GM19239 (cell line): ENCODE results near the gene MCM8.

ENCODE experiments used
- DNase-seq: peaks from one replicate; pipeline ENCODE4 v3.0.0; 2011; ENCODE audit warnings: low spot score; ENCODE audit not compliant: insufficient read length
- FAIRE-seq: peaks from 2 replicates; lab custom pipeline; 2011; peaks lifted over from hg19 to GRCh38; lab: Jason Lieb, UNC

The MCM8 gene

GRCh38 chr20:5938456-5939029 lies 11.9 kb upstream of the MCM8 start:
- DNase-seq (no peak), FAIRE-seq (no peak)

- no peak for FAIRE-seq
- no peak for DNase-seq
Measured at GRCh38 chr20:5945963-5946362, 4.5 kb upstream of the MCM8 start.

DNA sequence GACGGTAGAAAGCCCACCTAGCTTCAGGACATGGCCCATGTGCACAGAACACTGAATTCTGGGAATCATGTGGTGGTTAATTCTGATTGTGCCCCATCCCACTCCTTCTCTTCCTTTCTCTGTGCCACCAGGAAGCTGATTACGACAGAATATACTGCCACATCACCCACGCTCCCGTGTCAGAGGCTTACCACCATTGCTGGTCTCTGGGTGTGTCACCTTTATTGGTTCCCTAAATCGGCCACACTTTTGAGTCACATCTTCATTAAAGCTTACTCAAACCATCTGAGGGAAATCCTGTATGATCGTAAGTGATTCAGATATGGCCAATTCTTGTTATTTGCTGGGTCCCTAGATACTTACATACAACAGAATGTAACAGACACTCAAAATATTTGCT lies 3.2 kb upstream of the MCM8 start:
- no peak for FAIRE-seq
- DNase-seq: no peak

GRCh38 chr20:5949943-5950270 lies 545 bp upstream of the MCM8 start:
- no peak for FAIRE-seq
- DNase-seq: no peak

DNA sequence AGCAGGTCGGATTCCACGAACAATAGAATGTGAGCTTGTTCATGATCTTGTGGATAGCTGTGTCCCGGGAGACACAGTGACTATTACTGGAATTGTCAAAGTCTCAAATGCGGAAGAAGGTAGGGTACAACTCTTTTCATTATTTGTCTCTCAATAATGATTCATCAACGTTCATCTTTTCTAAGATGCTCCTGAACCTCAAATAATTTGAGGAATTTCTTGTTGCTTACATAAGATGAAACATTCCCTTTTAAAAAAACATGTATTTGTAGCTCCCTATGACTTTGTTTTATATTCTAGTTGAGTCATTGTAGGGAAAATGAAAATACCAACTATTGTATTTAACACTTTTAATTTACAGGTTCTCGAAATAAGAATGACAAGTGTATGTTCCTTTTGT lies 17.0 kb downstream of the MCM8 start:
- FAIRE-seq: no peak
- DNase-seq: no peak

DNA sequence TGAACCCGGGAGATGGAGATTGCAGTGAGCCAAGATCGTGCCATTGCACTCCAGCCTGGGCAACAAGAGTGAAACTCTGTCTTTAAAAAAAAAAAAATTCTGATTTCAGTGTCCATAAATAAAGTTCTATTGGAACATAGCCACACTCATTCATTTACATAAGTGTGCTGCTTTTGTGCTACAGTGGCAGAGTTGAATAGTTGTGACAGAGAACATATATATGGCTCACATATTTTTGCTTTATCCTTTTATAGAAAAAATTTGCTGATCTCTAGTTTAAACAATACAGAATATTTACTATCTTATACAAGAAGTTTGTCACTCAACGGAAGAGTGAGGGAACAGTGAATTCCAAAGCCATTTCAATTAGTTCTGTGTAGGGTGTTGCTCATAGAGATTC lies 18.0 kb downstream of the MCM8 start:
- DNase-seq: no peak
- FAIRE-seq: no peak

GRCh38 chr20:5969348-5969935 lies 19.0 kb downstream of the MCM8 start:
- FAIRE-seq: no peak

DNA sequence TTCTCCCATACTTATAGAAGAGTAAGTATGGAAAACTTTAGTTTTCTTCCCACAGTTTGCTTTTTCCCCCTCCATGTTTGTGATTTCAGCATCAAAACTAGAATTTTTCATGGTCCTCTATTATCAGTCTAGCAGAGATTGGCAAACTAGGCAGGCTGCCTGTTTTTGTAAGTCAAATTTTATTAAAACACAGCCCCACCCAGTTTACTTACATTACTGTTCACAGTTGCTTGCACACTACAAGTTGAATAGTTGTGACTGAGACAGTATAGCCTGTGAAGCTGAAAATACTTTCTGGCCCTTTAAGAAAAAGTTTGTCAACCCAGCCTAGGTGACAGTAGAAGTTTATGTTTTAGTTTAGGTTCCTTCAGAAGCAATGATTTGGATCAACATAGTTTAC lies 19.5 kb downstream of the MCM8 start:
- no peak for FAIRE-seq

More at GRCh38 chr20:5969348-5969935, 19.0 kb downstream of the MCM8 start:
- no peak for DNase-seq

GRCh38 chr20:5970381-5970780 lies 19.9 kb downstream of the MCM8 start:
- FAIRE-seq: no peak

More for the DNA sequence above, 19.5 kb downstream of the MCM8 start:
- no peak for DNase-seq

DNA sequence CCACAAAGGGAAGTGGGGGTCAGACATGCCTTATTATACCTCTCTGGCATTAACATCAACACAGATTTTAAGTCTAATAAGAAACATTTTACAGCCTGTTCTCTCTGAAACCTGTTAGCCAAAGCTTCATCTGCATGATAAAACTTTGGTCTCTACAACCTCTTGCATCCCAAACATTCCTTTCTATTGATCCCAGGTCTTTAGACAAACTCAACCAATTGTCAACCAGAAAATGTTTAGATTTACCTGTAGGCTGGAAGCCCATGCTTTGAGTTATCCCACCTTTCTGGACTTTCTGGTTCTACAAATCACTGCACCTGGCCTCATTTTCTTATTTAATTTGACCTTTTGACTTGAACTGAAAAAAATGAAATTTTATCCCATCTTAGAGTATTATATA lies 20.8 kb downstream of the MCM8 start:
- DNase-seq (no peak), FAIRE-seq (no peak)

More at GRCh38 chr20:5970381-5970780, 19.9 kb downstream of the MCM8 start:
- DNase-seq: no peak

DNA sequence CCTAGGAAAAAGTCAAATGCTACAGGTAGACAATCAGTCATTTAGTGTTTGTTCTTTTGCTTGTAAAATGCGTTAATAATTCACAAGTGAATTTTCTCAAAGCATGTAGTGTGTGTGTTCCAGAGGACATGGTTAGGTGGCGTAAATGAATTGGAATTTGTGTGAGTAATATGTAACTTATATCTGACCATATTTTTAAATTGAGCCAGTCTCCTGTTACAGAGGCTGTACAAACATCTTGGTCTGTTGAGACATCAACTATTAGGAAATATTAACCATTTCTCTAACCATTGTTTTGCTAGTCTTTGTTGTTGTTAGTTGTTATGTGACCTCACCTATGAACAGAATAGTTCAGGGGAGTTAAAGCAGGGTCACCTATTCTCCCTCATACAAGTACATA lies 22.7 kb downstream of the MCM8 start:
- DNase-seq (no peak), FAIRE-seq (no peak)

GRCh38 chr20:5973971-5974370 lies 23.5 kb downstream of the MCM8 start:
- no peak for FAIRE-seq
- no peak for DNase-seq

GRCh38 chr20:5974531-5974930 lies 24.1 kb downstream of the MCM8 start:
- DNase-seq: no peak
- no peak for FAIRE-seq

DNA sequence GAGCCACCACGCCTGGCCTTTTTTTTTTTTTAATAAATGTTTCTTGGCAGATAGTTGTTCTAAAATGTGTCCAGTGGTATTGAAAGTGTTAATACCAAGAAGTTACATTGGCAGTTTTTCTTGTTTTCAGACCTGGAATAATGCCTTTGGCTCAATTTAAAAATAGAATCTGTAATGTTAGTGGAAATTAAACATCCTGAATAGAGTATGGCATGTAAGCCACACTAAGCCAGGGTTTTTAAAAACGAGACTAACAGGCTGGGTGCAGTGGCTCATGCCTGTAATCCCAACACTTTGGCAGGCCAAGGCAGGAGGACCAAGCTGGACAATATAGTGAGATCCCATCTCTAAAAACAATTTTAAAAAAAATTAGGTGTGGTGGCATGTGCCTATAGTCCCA lies 25.3 kb downstream of the MCM8 start:
- no peak for FAIRE-seq

GRCh38 chr20:5977223-5977622 lies 26.8 kb downstream of the MCM8 start:
- FAIRE-seq: no peak
- no peak for DNase-seq

More for the DNA sequence above, 25.3 kb downstream of the MCM8 start:
- no peak for DNase-seq

GRCh38 chr20:5977975-5978374 lies 27.5 kb downstream of the MCM8 start:
- DNase-seq: no peak
- no peak for FAIRE-seq

DNA sequence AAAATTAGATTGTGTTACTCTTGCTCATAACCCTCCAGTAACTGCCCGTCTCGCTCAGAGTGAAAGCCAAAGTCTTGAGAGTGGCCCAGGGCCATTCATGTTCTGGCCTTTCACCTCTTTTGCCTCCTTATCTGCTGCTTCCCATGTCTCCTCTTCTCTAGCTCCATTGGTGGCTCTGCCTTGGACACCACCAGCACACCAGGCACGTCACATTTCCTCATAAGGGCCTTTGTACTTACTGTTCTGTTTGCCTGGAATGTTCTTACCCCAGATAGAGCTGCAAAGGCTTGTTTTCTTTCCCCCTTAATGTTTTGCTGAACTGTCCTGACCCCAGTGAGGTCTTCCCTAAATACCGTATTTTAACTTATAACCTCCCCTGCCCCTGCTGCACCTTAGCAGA lies 29.3 kb downstream of the MCM8 start:
- FAIRE-seq (no peak), DNase-seq (no peak)

DNA sequence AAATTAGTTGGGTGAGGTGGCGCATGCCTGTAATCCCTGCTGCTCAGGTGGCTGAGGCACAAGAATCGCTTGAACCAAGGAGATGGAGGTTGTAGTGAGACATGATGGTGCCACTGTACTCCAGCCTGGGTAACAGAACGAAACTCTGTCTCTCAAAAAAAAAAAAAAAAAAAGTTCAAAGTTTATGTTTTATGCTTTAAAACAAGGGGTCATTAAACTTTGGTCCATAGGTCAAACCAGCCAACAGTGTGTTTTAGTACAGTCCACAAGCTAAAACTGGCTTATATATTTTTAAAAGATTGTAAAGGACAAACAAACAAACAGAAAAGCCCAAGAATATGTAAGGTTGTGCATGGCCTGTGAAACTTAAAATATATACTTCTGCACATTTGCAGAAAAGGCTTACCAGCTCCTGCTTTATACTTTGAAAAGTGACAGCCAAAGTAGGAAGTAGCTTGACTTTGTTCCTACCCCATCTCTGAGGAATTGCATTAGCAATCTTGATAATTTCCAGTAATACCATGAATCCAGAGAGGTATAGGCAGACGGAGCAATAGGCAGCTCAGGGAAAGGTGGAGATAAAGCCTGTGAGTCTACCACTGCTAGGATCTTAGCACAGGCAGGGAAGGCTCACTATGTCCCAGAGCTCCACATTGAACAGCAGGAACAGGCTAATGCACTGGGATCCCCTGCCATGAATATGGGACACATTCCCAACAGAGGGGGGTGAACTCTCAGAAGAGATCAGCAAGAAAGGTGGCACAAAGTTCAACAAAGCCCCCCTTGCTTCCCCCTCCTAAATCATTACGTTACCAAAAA lies 30.5 kb downstream of the MCM8 start:
- no peak for DNase-seq
- FAIRE-seq: no peak

DNA sequence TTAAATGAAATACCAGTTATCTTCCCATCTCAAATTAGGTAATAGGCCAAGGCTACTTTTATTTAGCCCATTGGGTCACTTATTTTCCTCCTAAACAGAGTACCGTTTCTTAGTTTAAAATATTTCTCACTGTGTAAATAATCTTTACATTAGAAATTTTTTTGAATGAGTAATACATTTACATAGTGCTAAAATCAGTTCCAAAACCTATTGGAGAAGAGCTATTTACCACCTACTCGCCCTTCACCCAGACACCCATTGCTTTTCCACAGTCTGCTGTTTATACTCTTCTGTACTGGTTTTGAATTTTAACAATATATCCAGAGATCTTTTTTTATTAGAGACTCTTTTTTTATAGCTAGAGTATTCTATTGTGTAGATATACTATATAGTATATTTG lies 36.9 kb downstream of the MCM8 start:
- DNase-seq (no peak), FAIRE-seq (no peak)

- no peak for FAIRE-seq
- DNase-seq: no peak
Measured at GRCh38 chr20:5989539-5989938, 39.1 kb downstream of the MCM8 start.

GRCh38 chr20:5990946-5991345 lies 40.5 kb downstream of the MCM8 start:
- no peak for FAIRE-seq
- no peak for DNase-seq
